Ramos (cell line): ENCODE measurements around the gene FOXP4.

Source experiments
- in situ Hi-C: fragments of 300-500 bp; cut with MboI; formaldehyde crosslinking; loops from one replicate; pipeline ENCODE4 v1.14.3; 2022; ENCODE audit warnings: low sequenced_read_pairs; ENCODE audit not compliant: unreplicated experiment

Gene FOXP4

GRCh38 chr6:41545703-41546474, at the start of gene FOXP4:
Gene FOXP4, plus strand, starts transcription at chr6:41546381. Its CDS starts 19,380 bp downstream, at chr6:41565761.
- in situ Hi-C loops: no loop called here

- in situ Hi-C loops: no loop called here
These were observed 48.6 kb upstream of the FOXP4 start for GRCh38 chr6:41497573-41497972.

GRCh38 chr6:41497994-41498393, 48.2 kb upstream of the FOXP4 start:
- in situ Hi-C loops: no loop called here

GRCh38 chr6:41498968-41499599, 47.1 kb upstream of the FOXP4 start:
- in situ Hi-C loops: no loop called here

- in situ Hi-C loops: no loop called here
These were observed 45.6 kb upstream of the FOXP4 start for GRCh38 chr6:41500561-41500960.

GRCh38 chr6:41502566-41502916, 43.6 kb upstream of the FOXP4 start:
- in situ Hi-C loops: no loop called here

- in situ Hi-C loops: no loop called here
These were observed 43.1 kb upstream of the FOXP4 start for GRCh38 chr6:41502917-41503671.

- in situ Hi-C loops: no loop called here
These were observed 42.2 kb upstream of the FOXP4 start for GRCh38 chr6:41503827-41504465.

GRCh38 chr6:41504466-41505121, 41.6 kb upstream of the FOXP4 start:
- in situ Hi-C loops: no loop called here

GRCh38 chr6:41505122-41506049, 40.8 kb upstream of the FOXP4 start:
- in situ Hi-C loops: no loop called here

- in situ Hi-C loops: no loop called here
These were observed 37.7 kb upstream of the FOXP4 start for GRCh38 chr6:41508479-41508878.

GRCh38 chr6:41509580-41509979, 36.6 kb upstream of the FOXP4 start:
- in situ Hi-C loops: no loop called here

- in situ Hi-C loops: no loop called here
These were observed 34.6 kb upstream of the FOXP4 start for GRCh38 chr6:41511443-41512060.

- in situ Hi-C loops: no loop called here
These were observed 34.0 kb upstream of the FOXP4 start for GRCh38 chr6:41512146-41512701.

- in situ Hi-C loops: no loop called here
These were observed 30.2 kb upstream of the FOXP4 start for GRCh38 chr6:41515995-41516394.

GRCh38 chr6:41518118-41518517, 28.1 kb upstream of the FOXP4 start:
- in situ Hi-C loops: no loop called here

GRCh38 chr6:41519305-41519744, 26.9 kb upstream of the FOXP4 start:
- in situ Hi-C loops: no loop called here
